Measurements from ENCODE around the gene CENPK.

The CENPK gene

GRCh38 chr5:65479527-65479926 is 83.4 kb downstream of the CENPK start:
- H3K4me3 ChIP-seq (ENCODE audit: low read depth, low read length), result no peak overlapping the region
- TF ChIP-seq CTCF (IDR thresholded peaks at IDR 0.05; ENCODE audit: low read depth, low read length, missing control alignments), result no peak
- DNase-seq (ENCODE audit: low read depth), result no peak

- no peak overlapping the region for H3K4me3 ChIP-seq (ENCODE audit: low read depth, low read length)
- no peak for TF ChIP-seq CTCF (IDR thresholded peaks at IDR 0.05; ENCODE audit: low read depth, low read length, missing control alignments)
- no peak for DNase-seq (ENCODE audit: low read depth)
Observed at GRCh38 chr5:65478336-65478735, 84.6 kb downstream of the CENPK start.

- no peak for TF ChIP-seq CTCF (IDR thresholded peaks at IDR 0.05; ENCODE audit: low read depth, low read length, missing control alignments)
- DNase-seq (ENCODE audit: low read depth), result no peak
- no peak overlapping the region for H3K4me3 ChIP-seq (ENCODE audit: low read depth, low read length)
Observed at GRCh38 chr5:65475895-65476294, 87.1 kb downstream of the CENPK start.

- H3K4me3 ChIP-seq (ENCODE audit: low read depth, low read length), result no peak overlapping the region
- no peak for TF ChIP-seq CTCF (IDR thresholded peaks at IDR 0.05; ENCODE audit: low read depth, low read length, missing control alignments)
- DNase-seq (ENCODE audit: low read depth), result no peak
Observed at GRCh38 chr5:65475336-65475735, 87.6 kb downstream of the CENPK start.

GRCh38 chr5:65474130-65474711 is 88.7 kb downstream of the CENPK start:
- H3K4me3 ChIP-seq (ENCODE audit: low read depth, low read length), result no peak overlapping the region
- no peak for DNase-seq (ENCODE audit: low read depth)
- TF ChIP-seq CTCF (IDR thresholded peaks at IDR 0.05; ENCODE audit: low read depth, low read length, missing control alignments), result no peak

- no peak for TF ChIP-seq CTCF (IDR thresholded peaks at IDR 0.05; ENCODE audit: low read depth, low read length, missing control alignments)
- H3K4me3 ChIP-seq (ENCODE audit: low read depth, low read length), result no peak overlapping the region
- no peak for DNase-seq (ENCODE audit: low read depth)
Observed at GRCh38 chr5:65468633-65469032, 94.3 kb downstream of the CENPK start.

All from GM12864 (cell line).